SHP77 (cell line): ENCODE measurements around the gene COL24A1.
"Not testable (repeated sequence)": the region's sequence is repeated elsewhere in the genome, so short reads cannot be mapped to it uniquely, and the experiment has no call there.

Source experiments
- DNase-seq, 2 experiments: peaks; one replicate each; lab custom pipeline; 2025; lab: John Stamatoyannopoulos, UW

COL24A1 gene

GRCh38 chr1:86072474-86072873 lies 84.1 kb downstream of the COL24A1 start:
- DNase-seq: not testable (repeated sequence)

GRCh38 chr1:86071870-86072269 lies 84.7 kb downstream of the COL24A1 start:
- not testable (repeated sequence) for DNase-seq

- no peak for DNase-seq
Observed at GRCh38 chr1:86069757-86070145, 86.8 kb downstream of the COL24A1 start.

GRCh38 chr1:86068841-86069756 lies 87.5 kb downstream of the COL24A1 start:
- DNase-seq: no peak

GRCh38 chr1:86068271-86068721 lies 88.3 kb downstream of the COL24A1 start:
- no peak for DNase-seq

GRCh38 chr1:86067626-86068025 lies 88.9 kb downstream of the COL24A1 start:
- DNase-seq: no peak

GRCh38 chr1:86064899-86065298 lies 91.7 kb downstream of the COL24A1 start:
- no peak for DNase-seq

GRCh38 chr1:86063721-86064120 lies 92.9 kb downstream of the COL24A1 start:
- DNase-seq: no peak

- DNase-seq: no peak
Observed at GRCh38 chr1:86062453-86062852, 94.1 kb downstream of the COL24A1 start.

GRCh38 chr1:86061551-86061990 lies 95.0 kb downstream of the COL24A1 start:
- DNase-seq: no peak

GRCh38 chr1:86054396-86054795 lies 102.2 kb downstream of the COL24A1 start:
- DNase-seq: no peak

GRCh38 chr1:86052948-86053698 lies 103.4 kb downstream of the COL24A1 start:
- DNase-seq: no peak

GRCh38 chr1:86035101-86035500 lies 121.5 kb downstream of the COL24A1 start:
- no peak for DNase-seq

GRCh38 chr1:86030180-86030579 lies 126.4 kb downstream of the COL24A1 start:
- DNase-seq: no peak

GRCh38 chr1:86018283-86018923 lies 138.2 kb downstream of the COL24A1 start:
- peak in 1 of 2 experiments; percentile 1 for DNase-seq

GRCh38 chr1:86016076-86016759 lies 140.4 kb downstream of the COL24A1 start:
- no peak for DNase-seq

- DNase-seq: no peak
Observed at GRCh38 chr1:86015375-86015774, 141.2 kb downstream of the COL24A1 start.

GRCh38 chr1:86000601-86001000 lies 156.0 kb downstream of the COL24A1 start:
- no peak for DNase-seq

- DNase-seq: no peak
Observed at GRCh38 chr1:85998105-85998855, 158.3 kb downstream of the COL24A1 start.

GRCh38 chr1:85992791-85993190 lies 163.8 kb downstream of the COL24A1 start:
- DNase-seq: no peak

- DNase-seq: no peak
Observed at GRCh38 chr1:85991261-85991660, 165.3 kb downstream of the COL24A1 start.
